ENCODE data around the gene ANTXR1.
"Not testable (repeated sequence)": the region's sequence is repeated elsewhere in the genome, so short reads cannot be mapped to it uniquely, and the experiment has no call there.

DNA sequence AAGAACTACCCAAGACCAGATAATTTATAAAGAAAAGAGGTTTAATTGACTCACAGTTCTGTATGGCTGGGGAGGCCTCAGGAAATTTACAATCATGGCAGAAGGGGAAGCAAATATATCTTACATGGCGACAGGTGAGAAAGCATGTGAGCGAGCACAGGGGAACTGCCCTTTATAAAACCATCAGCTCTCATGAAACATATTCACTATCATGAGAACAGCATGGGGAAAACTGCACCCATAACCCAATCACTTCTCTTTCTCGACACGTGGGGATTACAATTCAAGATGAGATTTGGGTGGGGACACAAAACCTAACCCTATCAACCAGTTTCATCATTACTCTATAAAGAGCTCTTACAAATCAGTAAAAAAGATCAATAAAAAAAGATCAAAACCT, 222.9 kb downstream of the ANTXR1 start:
- TF ChIP-seq, protein P1, sequence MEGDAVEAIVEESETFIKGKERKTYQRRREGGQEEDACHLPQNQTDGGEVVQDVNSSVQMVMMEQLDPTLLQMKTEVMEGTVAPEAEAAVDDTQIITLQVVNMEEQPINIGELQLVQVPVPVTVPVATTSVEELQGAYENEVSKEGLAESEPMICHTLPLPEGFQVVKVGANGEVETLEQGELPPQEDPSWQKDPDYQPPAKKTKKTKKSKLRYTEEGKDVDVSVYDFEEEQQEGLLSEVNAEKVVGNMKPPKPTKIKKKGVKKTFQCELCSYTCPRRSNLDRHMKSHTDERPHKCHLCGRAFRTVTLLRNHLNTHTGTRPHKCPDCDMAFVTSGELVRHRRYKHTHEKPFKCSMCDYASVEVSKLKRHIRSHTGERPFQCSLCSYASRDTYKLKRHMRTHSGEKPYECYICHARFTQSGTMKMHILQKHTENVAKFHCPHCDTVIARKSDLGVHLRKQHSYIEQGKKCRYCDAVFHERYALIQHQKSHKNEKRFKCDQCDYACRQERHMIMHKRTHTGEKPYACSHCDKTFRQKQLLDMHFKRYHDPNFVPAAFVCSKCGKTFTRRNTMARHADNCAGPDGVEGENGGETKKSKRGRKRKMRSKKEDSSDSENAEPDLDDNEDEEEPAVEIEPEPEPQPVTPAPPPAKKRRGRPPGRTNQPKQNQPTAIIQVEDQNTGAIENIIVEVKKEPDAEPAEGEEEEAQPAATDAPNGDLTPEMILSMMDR (IDR thresholded peaks at IDR 0.05): not testable (repeated sequence)
- not testable (repeated sequence) for TF ChIP-seq POLR2A (IDR thresholded peaks at IDR 0.05); EP300 (IDR thresholded peaks at IDR 0.05; ENCODE audit: low read depth)
